HG03135 (cell line): ENCODE results near the gene ADGRE2.
"Not testable (repeated sequence)": the region's sequence is repeated elsewhere in the genome, so short reads cannot be mapped to it uniquely, and the experiment has no call there.

Experiments
- ATAC-seq: cut with Tn5 transposase; IDR thresholded peaks from one replicate; pipeline ENCODE4 v1.9.1; 2021; ENCODE audit warnings: mild to moderate bottlenecking, moderate library complexity; ENCODE audit not compliant: unreplicated experiment

ADGRE2 gene

DNA sequence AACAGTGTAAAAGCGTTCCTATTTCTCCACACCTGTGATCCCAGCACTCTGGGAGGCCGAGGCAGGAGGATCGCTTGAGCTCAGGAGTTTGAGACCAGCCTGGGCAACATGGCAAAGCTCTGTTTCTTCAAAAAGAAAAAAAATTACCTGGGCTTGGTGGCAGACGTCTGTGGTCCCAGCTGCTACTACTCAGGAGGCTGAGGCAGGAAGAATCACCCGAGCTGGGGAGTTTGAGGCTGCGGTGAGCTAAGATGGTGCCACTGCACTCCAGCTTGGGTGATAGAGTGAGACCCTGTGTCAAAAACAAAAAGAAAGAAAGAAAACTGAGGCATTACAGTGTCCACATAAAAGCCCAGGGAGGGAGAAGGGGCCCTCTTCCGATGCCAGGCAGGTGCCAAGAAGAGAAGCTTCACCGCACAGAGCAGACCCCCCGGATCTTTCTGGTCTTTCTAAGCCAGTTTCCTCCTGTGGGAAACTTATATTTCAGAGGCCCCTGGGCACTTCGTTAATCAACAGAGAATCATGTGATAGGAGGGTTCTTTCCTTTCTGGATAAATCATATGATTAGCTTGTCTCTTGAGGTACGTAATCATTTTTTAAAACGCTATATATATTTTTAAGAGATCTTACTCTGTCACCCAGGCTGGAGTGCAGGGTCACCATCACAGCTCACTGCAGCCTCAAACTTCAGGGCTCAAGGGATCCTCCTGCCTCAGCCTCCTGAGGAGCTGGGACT lies at the start of gene ADGRE2:
TSS of gene ADGRE2 (minus strand) at position 451 of the 736 bp plus-strand sequence. CDS start 1,804 bp downstream, outside the sequence.
- ATAC-seq: not testable (repeated sequence)

DNA sequence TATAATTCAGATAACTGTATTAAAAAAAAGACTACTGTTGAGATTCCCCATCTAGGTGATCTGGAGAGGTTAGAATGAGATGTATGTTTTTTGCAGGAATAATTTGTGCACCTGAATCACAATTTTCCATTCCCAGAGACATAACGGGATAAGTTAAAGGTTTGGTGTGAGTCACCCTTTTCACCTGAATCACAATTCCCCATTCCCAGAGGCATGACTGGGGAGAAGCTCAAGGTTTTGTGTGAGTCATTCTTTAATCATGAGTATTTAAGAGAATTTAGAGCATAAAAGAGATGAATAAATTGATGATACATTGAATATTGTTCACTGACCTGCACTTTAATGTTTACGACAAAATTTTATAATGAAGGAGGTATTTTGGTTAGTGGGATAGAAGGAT lies 47.6 kb upstream of the ADGRE2 start:
- ATAC-seq: no peak

GRCh38 chr19:14821937-14822336 lies 43.6 kb upstream of the ADGRE2 start:
- ATAC-seq: no peak

DNA sequence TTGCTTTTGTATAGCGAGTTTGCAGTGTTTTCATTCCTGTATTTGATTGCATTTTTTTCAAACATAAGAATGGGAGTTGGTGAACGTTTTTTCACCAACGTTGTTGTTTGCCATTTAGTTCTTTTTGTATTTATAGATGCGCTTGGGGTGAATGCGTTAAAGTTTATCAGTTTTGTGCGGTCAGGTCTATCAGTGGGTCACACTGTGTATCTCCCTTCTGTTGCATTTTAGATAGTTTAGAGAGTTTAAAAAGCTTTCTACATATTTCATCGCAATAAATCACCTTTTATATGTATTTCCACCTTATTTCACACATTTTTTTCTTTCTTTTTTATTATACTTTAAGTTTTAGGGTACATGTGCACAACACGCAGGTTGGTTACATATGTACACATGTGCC lies 40.2 kb upstream of the ADGRE2 start:
- no peak for ATAC-seq

GRCh38 chr19:14817052-14817451 lies 38.7 kb upstream of the ADGRE2 start:
- no peak for ATAC-seq

DNA sequence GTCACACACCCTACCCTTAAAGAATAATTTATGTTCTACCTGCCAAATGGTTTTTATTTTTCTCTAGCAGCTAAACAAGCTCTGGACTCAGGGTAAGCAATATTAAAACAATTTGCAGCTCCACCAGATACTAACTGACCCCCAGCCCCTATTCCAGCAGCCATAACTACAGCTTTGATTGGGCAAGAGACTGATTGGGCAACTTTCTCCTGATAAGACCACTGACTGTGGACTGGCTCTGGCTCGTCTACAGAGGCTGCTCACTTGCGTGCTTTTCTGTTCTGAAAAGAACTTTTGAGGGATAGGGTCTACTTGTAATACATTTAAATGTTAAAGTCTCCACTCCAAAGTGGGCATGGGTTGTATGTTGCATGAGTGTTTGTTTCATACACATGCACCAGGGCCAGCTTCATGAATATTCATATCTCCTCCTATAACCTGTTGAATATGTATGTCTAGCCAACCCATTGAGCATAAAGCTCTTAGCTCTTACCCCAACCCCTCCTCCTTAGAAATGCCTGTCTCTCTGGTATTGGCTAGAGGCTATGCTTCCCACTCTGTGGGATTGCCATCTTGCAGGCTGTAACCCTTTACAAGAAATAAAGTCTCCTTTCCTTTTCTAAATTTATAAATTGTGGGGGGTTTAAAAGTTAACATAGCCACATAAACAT lies 36.8 kb upstream of the ADGRE2 start:
- ATAC-seq: no peak

GRCh38 chr19:14809272-14810057 lies 31.1 kb upstream of the ADGRE2 start:
- no peak for ATAC-seq

GRCh38 chr19:14804765-14805164 lies 26.4 kb upstream of the ADGRE2 start:
- ATAC-seq: no peak

DNA sequence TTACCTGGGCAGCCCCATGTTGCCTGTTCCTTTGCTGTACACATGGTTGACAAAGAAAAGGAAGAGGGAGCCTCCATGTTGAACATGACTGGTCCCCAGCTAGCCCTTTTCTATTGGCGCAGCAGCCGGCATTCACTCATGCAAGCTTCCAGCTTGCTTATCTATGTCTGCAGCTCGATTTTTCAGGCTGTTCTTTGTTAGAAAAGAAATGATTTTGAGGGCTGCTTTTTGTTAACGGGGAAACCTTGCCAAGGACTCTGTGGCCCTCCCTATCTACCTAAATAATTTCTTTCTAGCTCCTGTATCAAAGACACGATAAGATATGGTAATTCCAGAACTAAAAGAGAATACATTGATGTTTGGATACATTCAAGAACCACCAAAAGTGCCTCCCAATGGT lies 20.4 kb upstream of the ADGRE2 start:
- ATAC-seq: no peak

DNA sequence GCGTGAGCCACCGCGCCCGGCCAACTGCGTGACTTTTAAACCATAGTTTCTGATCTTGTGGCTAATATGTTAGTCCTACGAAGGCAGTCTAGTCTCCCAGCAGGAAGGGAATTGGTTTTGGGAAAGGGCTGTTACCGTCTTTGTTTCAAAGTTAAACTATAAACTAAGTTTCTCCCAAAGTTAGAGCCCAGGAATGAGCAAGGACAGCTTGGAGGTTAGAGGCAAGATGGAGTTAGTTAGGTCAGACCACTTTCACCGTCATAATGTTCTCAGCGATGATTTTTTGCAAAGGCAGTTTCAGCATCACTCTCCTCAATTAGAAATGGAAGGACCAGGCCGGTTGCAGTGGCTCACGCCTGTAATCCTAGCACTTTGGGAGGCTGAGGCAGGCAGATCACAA lies 17.7 kb upstream of the ADGRE2 start:
- no peak for ATAC-seq

DNA sequence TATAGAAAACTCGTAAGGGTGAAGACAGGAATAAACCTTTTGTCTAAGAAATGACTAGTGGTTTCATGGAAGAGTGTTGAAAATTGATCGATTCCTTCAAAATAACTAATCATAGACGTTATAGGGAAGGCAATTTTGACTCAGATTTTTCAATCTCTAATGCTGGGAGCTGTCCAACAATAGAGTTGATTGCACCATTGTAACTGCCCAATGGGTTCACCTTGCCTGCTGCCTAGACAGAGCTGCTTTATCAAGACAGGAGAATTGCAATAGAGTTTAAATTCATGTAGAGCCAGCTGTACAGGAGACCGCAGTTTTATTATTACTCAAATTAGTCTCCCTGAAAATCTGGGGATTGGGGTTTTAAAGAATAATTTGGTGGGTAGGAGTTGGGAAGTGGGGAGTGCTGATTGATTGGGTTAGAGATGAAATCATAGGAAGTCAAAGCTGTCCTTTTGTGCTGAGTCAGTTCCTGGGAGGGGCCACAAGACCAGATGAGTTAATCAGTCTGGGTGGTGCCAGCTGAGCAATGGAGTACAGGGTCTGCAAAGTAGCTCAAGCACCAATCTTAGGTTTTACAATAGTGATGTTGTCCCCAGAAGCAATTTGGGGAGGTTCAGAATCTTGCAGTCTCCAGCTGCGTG lies 16.8 kb upstream of the ADGRE2 start:
- ATAC-seq: no peak

GRCh38 chr19:14792250-14792649 lies 13.9 kb upstream of the ADGRE2 start:
- not testable (repeated sequence) for ATAC-seq

- ATAC-seq: no peak
These were observed 8.1 kb upstream of the ADGRE2 start for GRCh38 chr19:14786421-14786851.

DNA sequence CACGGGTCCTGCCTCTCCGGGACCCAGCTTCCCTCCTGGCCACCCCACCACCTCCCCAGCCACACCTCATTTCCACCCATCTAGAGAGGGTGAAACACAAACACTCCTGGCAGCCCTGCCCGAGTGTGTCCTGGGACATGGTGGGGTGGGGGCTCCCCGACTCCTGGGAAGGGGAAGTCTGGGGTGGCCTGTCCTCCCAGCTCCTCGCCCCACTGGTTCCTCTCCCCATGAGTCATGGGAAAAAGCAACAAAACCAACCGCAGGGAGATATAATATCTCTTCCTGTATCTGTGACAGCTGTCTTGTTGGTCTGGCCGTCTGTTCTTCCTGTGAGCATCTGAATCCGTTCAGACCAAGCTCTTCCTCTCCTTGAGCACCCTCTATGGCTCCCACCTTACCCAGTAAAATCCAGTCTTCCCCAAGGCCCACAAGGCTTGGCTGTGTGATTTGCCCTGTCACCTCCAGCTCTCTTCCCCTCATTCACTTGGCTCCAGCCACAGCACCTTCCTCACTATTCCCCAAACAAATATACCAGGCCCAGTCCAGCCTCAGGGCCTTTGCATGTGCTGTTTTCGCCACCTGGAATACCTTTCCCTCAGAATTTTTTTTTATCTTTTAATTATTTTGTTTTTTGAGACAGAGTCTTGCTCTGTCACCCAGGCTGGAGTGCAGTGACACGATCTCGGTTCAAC lies 6.9 kb upstream of the ADGRE2 start:
- not testable (repeated sequence) for ATAC-seq

DNA sequence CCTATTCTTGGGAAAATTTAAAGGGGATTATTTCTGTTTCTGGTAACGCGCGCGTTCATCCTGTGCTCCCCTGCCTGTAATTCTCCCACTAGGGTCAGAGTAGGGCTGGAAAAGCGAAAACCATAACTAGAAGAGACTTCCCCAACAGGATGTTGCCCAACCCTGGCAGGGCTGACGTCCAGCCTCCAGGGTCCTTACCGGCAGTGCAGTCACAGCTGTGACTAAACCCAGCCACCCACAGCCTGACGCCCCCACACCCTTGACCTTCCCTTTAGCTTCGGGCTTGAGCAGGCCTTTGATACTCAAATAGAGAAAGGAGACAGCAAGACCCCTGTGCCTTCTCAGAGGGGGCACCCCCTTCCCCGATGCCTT lies 6.4 kb upstream of the ADGRE2 start:
- ATAC-seq: not testable (repeated sequence)

GRCh38 chr19:14783410-14783998 lies 5.1 kb upstream of the ADGRE2 start:
- ATAC-seq: not testable (repeated sequence)

DNA sequence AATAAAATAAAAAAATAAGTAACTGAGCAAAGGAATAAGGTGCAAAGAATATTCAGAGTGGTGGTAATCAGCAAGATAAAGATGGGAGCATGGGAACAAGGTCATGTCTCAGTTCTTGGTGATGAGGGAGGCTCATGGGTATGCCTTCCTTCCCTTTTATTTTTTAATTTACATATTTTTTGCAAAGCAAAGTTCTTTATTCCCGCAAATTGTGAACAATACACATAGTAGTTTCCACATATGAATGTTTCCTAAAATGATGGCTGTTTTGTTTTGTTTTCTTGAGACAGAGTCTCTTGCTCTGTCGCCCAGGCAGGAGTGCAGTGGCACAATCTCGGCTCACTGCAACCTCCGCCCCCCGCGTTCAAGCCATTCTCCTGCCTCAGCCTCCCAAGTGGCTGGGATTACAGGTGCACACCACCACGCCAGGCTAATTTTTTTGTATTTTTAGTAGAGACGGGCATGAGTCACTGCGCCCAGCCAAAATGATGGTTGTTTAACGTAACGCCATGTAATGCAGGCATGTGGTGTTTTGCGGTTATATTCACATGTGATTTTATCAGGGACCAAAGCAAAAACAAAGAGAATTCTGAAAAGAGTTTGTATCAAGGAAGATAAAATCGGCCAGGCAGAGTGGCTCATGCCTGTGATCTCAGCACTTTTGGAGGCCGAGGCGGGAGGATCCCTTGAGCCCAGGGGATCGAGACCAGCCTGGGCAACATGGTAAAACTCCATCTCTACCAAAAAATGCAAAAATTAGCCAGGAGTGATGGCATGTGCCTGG lies 4.5 kb upstream of the ADGRE2 start:
- ATAC-seq: no peak

GRCh38 chr19:14781713-14782536 lies 3.6 kb upstream of the ADGRE2 start:
- ATAC-seq: not testable (repeated sequence)
